H9 (cell line): Measurements from ENCODE around the gene BRF1. TPM values are rescaled to one million over a fixed set of nuclear protein-coding genes. Genes with fewer than 3 reads are reported as not detected.

Source experiments
- DNase-seq: peaks from one replicate; pipeline ENCODE4 v3.0.0-alpha.2; 2017
- H2AFZ ChIP-seq: one replicate; pipeline ENCODE4 v1.6.1; 2013; ENCODE audit warnings: mild to moderate bottlenecking, low read length, control low read depth, moderate library complexity
- H2AK5ac ChIP-seq: 2 replicates; pipeline ENCODE4 v1.6.1; 2013; ENCODE audit warnings: low read length, control low read depth, mixed read lengths; ENCODE audit not compliant: insufficient read length
- H2BK120ac ChIP-seq: one replicate; pipeline ENCODE4 v1.6.1; 2013; ENCODE audit warnings: low read depth, mild to moderate bottlenecking, low read length, control low read depth, inconsistent platforms; ENCODE audit not compliant: poor library complexity, severe bottlenecking
- H2BK12ac ChIP-seq: 2 replicates; pipeline ENCODE4 v1.6.1; 2013; ENCODE audit warnings: low read length, control low read depth, mixed read lengths, low read depth; ENCODE audit not compliant: insufficient read length
- H2BK15ac ChIP-seq: 2 replicates; pipeline ENCODE4 v1.6.1; 2013; ENCODE audit warnings: low read depth, low read length, control low read depth
- H2BK20ac ChIP-seq: one replicate; pipeline ENCODE4 v1.6.1; 2013; ENCODE audit warnings: low read depth, mild to moderate bottlenecking, low read length, control low read depth, inconsistent platforms; ENCODE audit not compliant: poor library complexity, severe bottlenecking
- H2BK5ac ChIP-seq: 2 replicates; pipeline ENCODE4 v1.6.1; 2013; ENCODE audit warnings: low read length, control low read depth, mixed read lengths; ENCODE audit not compliant: insufficient read length
- H3K14ac ChIP-seq: 2 replicates; pipeline ENCODE4 v1.6.1; 2013; ENCODE audit warnings: low read length, control low read depth; ENCODE audit not compliant: insufficient read depth
- H3K18ac ChIP-seq: 2 replicates; pipeline ENCODE4 v1.6.1; 2013; ENCODE audit warnings: low read depth, mild to moderate bottlenecking, mixed read lengths, low read length, control low read depth; ENCODE audit not compliant: insufficient read length
- H3K23ac ChIP-seq: 2 replicates; pipeline ENCODE4 v1.6.1; 2013; ENCODE audit warnings: low read length, control low read depth, mixed read lengths, low read depth; ENCODE audit not compliant: insufficient read length
- H3K23me2 ChIP-seq: 2 replicates; pipeline ENCODE4 v1.6.1; 2013; ENCODE audit warnings: low read depth, mild to moderate bottlenecking, mixed read lengths, low read length, control low read depth; ENCODE audit not compliant: insufficient read length, poor library complexity, severe bottlenecking
- H3K27ac ChIP-seq: 2 replicates; pipeline ENCODE4 v1.5.1; 2013; ENCODE audit warnings: low read length, control low read depth, mixed read lengths, low read depth; ENCODE audit not compliant: insufficient read length
- H3K27me3 ChIP-seq: 2 replicates; pipeline ENCODE4 v1.6.1; 2013; ENCODE audit warnings: low read length, control low read depth, inconsistent platforms; ENCODE audit not compliant: insufficient read depth
- H3K4ac ChIP-seq: 2 replicates; pipeline ENCODE4 v1.6.1; 2013; ENCODE audit warnings: low read depth, mild to moderate bottlenecking, control low read depth, inconsistent platforms, low read length, moderate library complexity
- H3K4me1 ChIP-seq: 2 replicates; pipeline ENCODE4 v1.6.1; 2013; ENCODE audit warnings: low read length, control low read depth, inconsistent platforms; ENCODE audit not compliant: insufficient read depth
- H3K4me2 ChIP-seq: 2 replicates; pipeline ENCODE4 v1.6.1; 2013; ENCODE audit warnings: low read length, control low read depth, mixed read lengths; ENCODE audit not compliant: insufficient read length, insufficient read depth
- H3K56ac ChIP-seq: 2 replicates; pipeline ENCODE4 v1.6.1; 2013; ENCODE audit warnings: low read depth, mild to moderate bottlenecking, mixed read lengths, low read length, control low read depth; ENCODE audit not compliant: insufficient read length
- H3K79me1 ChIP-seq: 2 replicates; pipeline ENCODE4 v1.6.1; 2013; ENCODE audit warnings: low read depth, mild to moderate bottlenecking, moderate library complexity, low read length, control low read depth, inconsistent platforms; ENCODE audit not compliant: insufficient read depth, poor library complexity, severe bottlenecking
- H3K79me2 ChIP-seq: 2 replicates; pipeline ENCODE4 v1.6.1; 2013; ENCODE audit warnings: low read length, control low read depth, inconsistent platforms; ENCODE audit not compliant: insufficient read depth
- H3K9ac ChIP-seq: 2 replicates; pipeline ENCODE4 v1.6.1; 2013; ENCODE audit warnings: low read length, control low read depth, mixed read lengths; ENCODE audit not compliant: insufficient read length; ENCODE audit errors: extremely low read depth
- H3K9me3 ChIP-seq: one replicate; pipeline ENCODE4 v1.6.1; 2013; ENCODE audit warnings: low read depth, low read length, inconsistent platforms; ENCODE audit not compliant: control insufficient read depth
- H3T11ph ChIP-seq: one replicate; pipeline ENCODE4 v1.6.1; 2013; ENCODE audit warnings: mild to moderate bottlenecking, low read length, control low read depth, inconsistent platforms
- H4K20me1 ChIP-seq: one replicate; pipeline ENCODE4 v1.6.1; 2013; ENCODE audit not compliant: control insufficient read depth, insufficient read length, insufficient read depth
- H4K5ac ChIP-seq: 2 replicates; pipeline ENCODE4 v1.6.1; 2013; ENCODE audit warnings: low read depth, mild to moderate bottlenecking, mixed read lengths, low read length, control low read depth; ENCODE audit not compliant: insufficient read length
- H4K8ac ChIP-seq: replicated peaks from 2 replicates; pipeline ENCODE4 v1.6.1; 2013; ENCODE audit warnings: low read length, control low read depth, mixed read lengths, low read depth; ENCODE audit not compliant: insufficient read length
- H4K91ac ChIP-seq: 2 replicates; pipeline ENCODE4 v1.6.1; 2013; ENCODE audit warnings: low read depth, mild to moderate bottlenecking, moderate library complexity, mixed read lengths, low read length, control low read depth; ENCODE audit not compliant: insufficient read length
- H3K27ac Mint-ChIP-seq, 3 experiments: 2 replicates in 2 of 3; 3 replicates in 1 of 3; pipeline ENCODE4 v1.8.0; 2020 to 2021; ENCODE audit warnings: mixed read lengths in 3 of 3, mild to moderate bottlenecking in 1 of 3, moderate library complexity in 1 of 3
- H3K27me3 Mint-ChIP-seq: 2 replicates; pipeline ENCODE4 v1.8.0; 2021; ENCODE audit warnings: low read depth, mild to moderate bottlenecking, moderate library complexity, mixed read lengths
- H3K36me3 Mint-ChIP-seq, 3 experiments: 2 replicates in 2 of 3; 3 replicates in 1 of 3; pipeline ENCODE4 v1.8.0; 2020 to 2021; ENCODE audit warnings: low read depth in 3 of 3, mixed read lengths in 3 of 3; ENCODE audit not compliant: insufficient read depth in 1 of 3
- H3K4me1 Mint-ChIP-seq, 2 experiments: 2 replicates each; pipeline ENCODE4 v1.8.0; 2020; ENCODE audit warnings: mixed read lengths in 2 of 2
- H3K4me3 Mint-ChIP-seq, 2 experiments: 2 replicates in 1 of 2; 3 replicates in 1 of 2; pipeline ENCODE4 v1.8.0; 2020 to 2021; ENCODE audit warnings: mild to moderate bottlenecking in 2 of 2, mixed read lengths in 2 of 2, moderate library complexity in 1 of 2
- H3K9me3 Mint-ChIP-seq, 2 experiments: 2 replicates in 1 of 2; 3 replicates in 1 of 2; pipeline ENCODE4 v1.8.0; 2020; ENCODE audit warnings: mild to moderate bottlenecking in 2 of 2, mixed read lengths in 2 of 2, moderate library complexity in 1 of 2
- CTCF ChIP-seq: fragments of 200-600 bp; sonication (generic); conservative IDR thresholded peaks from 3 replicates; pipeline ENCODE4 v1.8.0; 2021; ENCODE audit warnings: antibody characterized with exemption, mild to moderate bottlenecking
- WGBS: extraction: QIAGEN DNeasy Blood & Tissue Kit; methylation state at CpG from one replicate; pipeline ENCODE4 v1.1.7; 2013; ENCODE audit warnings: missing lambda C conversion rate, low lambda C conversion rate, mixed read lengths; ENCODE audit not compliant: insufficient read length; ENCODE audit errors: extremely low coverage; 5-methylcytosine and 5-hydroxymethylcytosine counted together
- total RNA-seq: library from RNA; stranded (reverse); gene quantifications from 2 replicates; pipeline ENCODE4 v1.2.1, GENCODE V29; 2021

The BRF1 gene
- total RNA-seq, 1 experiment from 2014 or later, result 28.3 TPM

GRCh38 chr14:105208738-105209075 lies 92.1 kb downstream of the BRF1 start:
- no peaks in the 10 kb centered on the region for H3K79me1 ChIP-seq
- H3K23ac ChIP-seq, result no peak overlapping the region
- H3K14ac ChIP-seq, result no peak overlapping the region; the same call in 1 of the 2 replicates
- no peaks in the 10 kb centered on the region for H3K79me2 ChIP-seq
- no peak for DNase-seq
- H3K9ac ChIP-seq, result no peak overlapping the region
- H3K4me1 Mint-ChIP-seq, result no peaks in the 10 kb centered on the region; a peak in 2 of 4 replicates
- H3K9me3 Mint-ChIP-seq, result no peaks in the 10 kb centered on the region
- H2AK5ac ChIP-seq, result no peak overlapping the region
- 0 out of 7 replicates have a peak overlapping the region, but pooled peaks of 1 of the 3 experiments have one; percentile 22 for H3K27ac Mint-ChIP-seq
- no peaks in the 10 kb centered on the region for H3K27me3 ChIP-seq
- H4K8ac ChIP-seq, result no peak overlapping the region
- no peaks in the 10 kb centered on the region for H4K20me1 ChIP-seq
- no peak overlapping the region for H3K18ac ChIP-seq
- H2AFZ ChIP-seq, result no peak overlapping the region
- no peak overlapping the region for H3K4me3 Mint-ChIP-seq
- H3K36me3 Mint-ChIP-seq, result no peaks in the 10 kb centered on the region; a peak in 2 of 7 replicates
- no CpG with 5 or more reads among the region's 12 CpGs for WGBS
- H2BK5ac ChIP-seq, result no peak overlapping the region
- H3K56ac ChIP-seq, result no peak overlapping the region
- no peak for TF ChIP-seq CTCF
- no peaks in the 10 kb centered on the region for H3K4me1 ChIP-seq
- no peak overlapping the region for H2BK12ac ChIP-seq
- H4K5ac ChIP-seq, result no peak overlapping the region
- no peaks in the 10 kb centered on the region for H3K9me3 ChIP-seq
- no peak overlapping the region for H2BK120ac ChIP-seq
- H3K4ac ChIP-seq, result no peak overlapping the region
- no peak overlapping the region for H4K91ac ChIP-seq
- H2BK20ac ChIP-seq, result no peak overlapping the region
- H3T11ph ChIP-seq, result no peak overlapping the region
- H3K27ac ChIP-seq, result no peak overlapping the region
- H2BK15ac ChIP-seq, result no peak overlapping the region
- no peak overlapping the region for H3K4me2 ChIP-seq
- peaks cover 1% of the 10 kb centered on the region; the same call in 1 of the 2 replicates for H3K27me3 Mint-ChIP-seq
- no peaks in the 10 kb centered on the region for H3K23me2 ChIP-seq
